ENCODE data around the gene PPOX. TPM values are rescaled to one million over a fixed set of nuclear protein-coding genes. Genes with fewer than 3 reads are reported as not detected.

PPOX gene
- polyA plus RNA-seq, 4 donors: 34.6 to 62.0 (median 49.4) TPM

GRCh38 chr1:161173711-161174110, 7.5 kb downstream of the PPOX start:
- DNase-seq (ENCODE audit: low read depth in 4 of 4, low spot score in 2 of 4): no peak

- DNase-seq (ENCODE audit: low read depth in 4 of 4, low spot score in 2 of 4): no peak
Measured at GRCh38 chr1:161174911-161175310, 8.7 kb downstream of the PPOX start.

- DNase-seq (ENCODE audit: low read depth in 4 of 4, low spot score in 2 of 4): no peak
Measured at GRCh38 chr1:161175771-161176453, 9.7 kb downstream of the PPOX start.

GRCh38 chr1:161176468-161177111, 10.4 kb downstream of the PPOX start:
- no peak for DNase-seq (ENCODE audit: low read depth in 4 of 4, low spot score in 2 of 4)

- DNase-seq (ENCODE audit: low read depth in 4 of 4, low spot score in 2 of 4): peak in 3 of 4 donors; percentile 75 to 78 (median 76)
Measured at GRCh38 chr1:161177112-161177935, 11.1 kb downstream of the PPOX start, which contains the start of gene B4GALT3. B4GALT3 (minus strand) TSS chr1:161177507; CDS start chr1:161176060, 1,447 bp downstream.

- no peak for DNase-seq (ENCODE audit: low read depth in 4 of 4, low spot score in 2 of 4)
Measured at GRCh38 chr1:161177936-161178244, 11.7 kb downstream of the PPOX start.

GRCh38 chr1:161179698-161180097, 13.5 kb downstream of the PPOX start:
- no peak for DNase-seq (ENCODE audit: low read depth in 4 of 4, low spot score in 2 of 4)

- DNase-seq (ENCODE audit: low read depth in 4 of 4, low spot score in 2 of 4): no peak
Measured at GRCh38 chr1:161180639-161181038, 14.4 kb downstream of the PPOX start.

GRCh38 chr1:161182214-161182613, 16.0 kb downstream of the PPOX start:
- DNase-seq (ENCODE audit: low read depth in 4 of 4, low spot score in 2 of 4): no peak

- no peak for DNase-seq (ENCODE audit: low read depth in 4 of 4, low spot score in 2 of 4)
Measured at GRCh38 chr1:161185282-161185682, 19.1 kb downstream of the PPOX start.

- no peak for DNase-seq (ENCODE audit: low read depth in 4 of 4, low spot score in 2 of 4)
Measured at GRCh38 chr1:161185732-161186311, 19.6 kb downstream of the PPOX start.

GRCh38 chr1:161187311-161187710, 21.1 kb downstream of the PPOX start:
- DNase-seq (ENCODE audit: low read depth in 4 of 4, low spot score in 2 of 4): no peak

- DNase-seq (ENCODE audit: low read depth in 4 of 4, low spot score in 2 of 4): no peak
Measured at GRCh38 chr1:161188381-161188780, 22.2 kb downstream of the PPOX start.

GRCh38 chr1:161189036-161189435, 22.8 kb downstream of the PPOX start:
- no peak for DNase-seq (ENCODE audit: low read depth in 4 of 4, low spot score in 2 of 4)

- no peak for DNase-seq (ENCODE audit: low read depth in 4 of 4, low spot score in 2 of 4)
Measured at GRCh38 chr1:161190962-161191521, 24.8 kb downstream of the PPOX start.

- DNase-seq (ENCODE audit: low read depth in 4 of 4, low spot score in 2 of 4): no peak
Measured at GRCh38 chr1:161191971-161192370, 25.7 kb downstream of the PPOX start.

GRCh38 chr1:161192476-161193465, 26.5 kb downstream of the PPOX start:
- DNase-seq (ENCODE audit: low read depth in 4 of 4, low spot score in 2 of 4): no peak

GRCh38 chr1:161193561-161194235, 27.5 kb downstream of the PPOX start:
- no peak for DNase-seq (ENCODE audit: low read depth in 4 of 4, low spot score in 2 of 4)

- DNase-seq (ENCODE audit: low read depth in 4 of 4, low spot score in 2 of 4): no peak
Measured at GRCh38 chr1:161195171-161195570, 28.9 kb downstream of the PPOX start.

Data from left renal cortex interstitium (tissue), 4 donors.